ENCODE results near the gene TCF7L2.

TCF7L2 gene

GRCh38 chr10:113125612-113126011 lies 175.6 kb downstream of the TCF7L2 start:
- DNase-seq (ENCODE audit: low read depth in 2 of 2) = no peak

DNA sequence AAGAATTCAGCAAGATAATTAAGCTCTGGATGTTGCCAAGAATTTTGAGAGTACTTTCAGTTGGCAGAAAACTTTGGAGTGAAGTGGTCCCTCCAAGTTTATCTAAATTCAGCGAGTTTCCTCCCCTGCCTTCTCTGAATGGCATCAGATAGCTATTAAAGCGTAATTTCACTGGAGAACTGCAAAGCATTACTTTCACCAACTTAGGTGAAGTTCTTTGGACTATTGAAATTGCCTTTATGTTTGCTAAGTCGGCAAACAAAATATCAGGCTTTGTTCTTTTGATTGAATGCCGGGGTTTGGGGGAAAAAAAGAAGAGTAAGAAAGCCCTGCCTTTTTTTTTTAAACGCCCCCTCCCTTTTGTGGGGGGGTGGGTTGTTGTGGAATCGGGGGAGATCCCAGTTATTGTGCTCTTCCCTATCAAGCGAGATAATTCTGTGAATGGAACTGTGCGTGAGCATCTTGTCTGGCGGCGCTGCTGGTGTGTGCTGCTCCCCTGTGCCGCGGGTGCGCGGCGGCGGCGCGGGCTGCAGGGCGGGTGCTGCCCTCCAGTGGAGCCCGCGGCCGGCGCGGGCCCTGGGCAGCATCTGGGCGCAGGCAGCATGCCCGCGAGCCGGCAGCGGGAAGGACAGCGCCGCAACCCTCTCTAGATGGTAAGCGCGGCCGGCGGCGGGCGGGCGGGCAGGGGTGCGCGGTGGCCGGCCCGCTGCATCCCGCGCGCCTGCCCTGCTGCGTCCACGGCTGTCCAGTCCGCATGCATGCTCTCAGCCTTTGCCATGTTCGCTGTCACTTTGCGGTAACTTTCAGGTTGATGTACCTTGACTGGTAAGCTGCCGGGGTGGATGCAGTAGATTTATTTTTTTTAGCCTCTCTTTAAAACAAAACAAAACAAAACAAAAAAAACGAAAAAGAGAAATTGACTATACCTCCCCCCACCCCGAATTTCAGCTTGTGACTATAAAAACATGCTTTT lies 176.5 kb downstream of the TCF7L2 start:
- peak; percentile 27 to 43 for DNase-seq (ENCODE audit: low read depth in 2 of 2)

DNA sequence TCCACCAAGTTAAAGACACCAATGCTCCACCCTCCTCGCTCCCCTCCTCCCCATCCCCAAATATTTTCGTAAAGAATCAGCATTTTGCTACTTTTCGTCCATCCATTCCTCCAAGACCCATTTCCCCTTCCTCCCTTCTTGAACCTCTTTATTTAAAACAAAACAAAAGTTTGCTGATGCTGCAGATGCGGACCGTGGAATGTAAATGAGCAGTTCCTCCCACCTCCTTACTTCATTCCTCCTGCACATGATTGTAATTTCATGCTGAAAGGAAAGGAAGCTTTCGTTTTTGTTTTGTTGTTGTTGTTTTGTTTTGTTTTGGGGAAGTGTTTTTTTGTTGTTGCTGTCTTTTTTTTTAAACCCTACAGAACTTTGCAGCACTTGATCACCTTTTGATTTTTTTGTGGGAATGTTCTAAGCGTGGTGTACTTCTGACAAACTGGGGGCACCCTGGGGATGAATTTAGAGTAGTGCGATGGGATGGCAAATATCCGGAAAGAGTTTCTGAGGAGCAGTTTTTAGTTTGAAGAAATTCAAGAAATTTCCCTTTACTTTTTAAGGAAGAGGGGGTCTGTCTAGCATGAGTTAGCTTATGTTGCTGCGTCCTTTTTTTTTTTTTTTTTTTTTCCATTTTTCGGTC lies 177.3 kb downstream of the TCF7L2 start:
- DNase-seq (ENCODE audit: low read depth in 2 of 2) = no peak

GRCh38 chr10:113127901-113128283 lies 177.8 kb downstream of the TCF7L2 start:
- DNase-seq (ENCODE audit: low read depth in 2 of 2) = no peak

DNA sequence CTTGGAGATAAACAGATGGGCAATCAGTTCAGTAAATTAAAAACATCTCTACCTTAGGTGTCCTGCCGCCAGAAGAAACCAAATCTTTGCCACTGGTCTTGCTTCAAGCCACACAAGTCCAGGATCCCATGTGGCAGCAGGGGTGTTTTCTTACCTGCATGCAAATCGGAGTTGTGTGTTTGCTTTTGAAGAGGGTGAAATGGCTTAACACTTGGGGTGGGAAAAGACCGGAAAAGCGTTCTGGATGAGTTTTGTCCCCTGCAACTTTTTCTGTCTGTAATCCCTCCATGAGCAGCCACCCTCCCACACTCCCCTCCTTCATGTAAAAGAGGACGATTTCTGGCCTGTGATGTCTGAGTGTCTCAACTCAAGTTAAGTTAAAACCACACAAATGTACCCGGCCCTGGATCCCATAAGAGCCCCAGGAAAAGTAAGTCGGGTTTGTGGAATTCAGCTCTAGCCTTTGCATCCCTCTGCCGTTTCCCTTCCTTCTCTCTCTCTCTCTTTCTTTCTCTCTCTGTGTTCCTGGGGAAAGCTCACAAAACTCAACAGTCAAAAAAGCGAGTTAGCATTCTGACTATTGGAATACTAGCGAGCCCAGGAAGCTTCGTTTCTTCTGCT lies 178.5 kb downstream of the TCF7L2 start:
- DNase-seq (ENCODE audit: low read depth in 2 of 2) = no peak

DNA sequence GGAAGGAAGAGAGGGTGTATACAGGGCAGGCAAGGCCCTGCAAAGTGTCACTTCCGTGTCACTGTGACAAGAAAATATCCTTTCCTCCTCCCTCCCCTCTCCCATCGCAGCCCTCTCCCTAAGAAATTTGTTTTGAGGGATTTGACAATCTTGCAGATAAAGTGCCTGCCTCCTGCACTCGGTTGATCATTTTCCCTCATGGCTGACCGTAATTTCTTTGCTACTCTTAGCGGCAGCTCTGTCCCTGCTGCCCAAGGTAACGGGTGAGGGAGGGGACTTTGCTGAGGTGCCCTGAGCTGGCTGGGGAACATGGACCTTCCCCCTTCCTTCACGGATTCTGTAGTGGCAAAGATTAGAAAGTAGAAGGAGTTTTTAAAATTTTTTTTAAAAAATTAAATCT lies 179.1 kb downstream of the TCF7L2 start:
- DNase-seq (ENCODE audit: low read depth in 2 of 2) = no peak

DNA sequence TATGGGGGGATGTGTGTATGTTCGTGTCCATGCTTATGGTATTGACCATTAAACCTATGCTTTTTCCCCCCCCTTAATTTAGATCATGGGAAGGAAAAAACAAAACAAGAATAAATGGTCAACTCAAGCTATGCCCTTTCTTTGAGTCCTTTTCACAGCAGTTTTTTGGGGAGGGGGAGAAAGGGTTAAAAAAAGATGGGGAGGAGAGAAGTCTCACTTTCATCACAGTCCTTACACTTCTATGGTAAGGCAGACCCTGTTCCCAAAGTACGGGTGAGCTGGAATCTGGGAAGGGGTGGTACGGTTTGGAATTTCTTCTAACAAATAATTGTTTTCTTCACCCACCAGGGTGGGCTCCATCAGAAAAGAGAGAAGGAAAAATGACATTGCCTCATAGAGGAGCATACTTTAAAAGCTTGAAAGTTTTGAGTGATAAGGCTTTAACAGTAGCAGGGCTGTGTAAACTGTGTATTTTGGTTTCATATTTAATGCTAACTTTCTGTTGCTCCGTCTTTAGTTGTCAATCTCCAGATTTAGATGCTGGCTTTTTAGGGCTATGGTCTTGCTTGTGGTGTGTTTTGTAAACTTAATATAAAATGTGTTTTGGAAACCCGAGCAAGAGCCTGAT lies 180.1 kb downstream of the TCF7L2 start:
- DNase-seq (ENCODE audit: low read depth in 2 of 2) = no peak

DNA sequence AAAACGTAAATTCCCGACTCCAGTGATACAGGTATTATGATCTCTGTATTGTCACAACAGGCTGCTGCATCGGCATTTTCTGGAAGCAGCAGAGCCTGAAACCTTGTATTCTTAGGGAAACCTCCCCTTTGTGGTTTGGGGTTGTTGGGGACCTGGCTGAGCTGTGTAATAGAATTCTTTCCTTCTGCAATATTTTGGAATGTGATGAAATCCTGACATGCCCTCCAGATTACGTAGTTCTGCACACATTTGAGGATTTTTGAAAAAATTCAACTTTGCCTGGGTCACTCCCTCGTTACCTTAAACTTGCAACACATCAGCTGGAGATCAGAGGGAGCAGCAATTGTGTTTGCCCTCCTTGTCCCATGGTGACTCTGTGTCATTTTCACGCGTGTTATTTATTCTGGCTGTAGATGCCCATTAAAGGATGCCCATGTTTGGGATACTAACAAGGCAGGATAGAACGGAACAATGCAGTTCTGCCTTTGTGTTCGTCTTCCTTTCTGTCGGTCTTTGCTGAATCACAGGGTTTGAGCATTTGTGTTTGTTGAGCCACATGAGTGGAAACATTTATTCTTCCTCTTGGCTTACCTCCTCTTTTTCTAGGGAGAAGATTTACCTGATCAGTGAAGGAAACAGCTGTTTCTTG lies 181.7 kb downstream of the TCF7L2 start:
- DNase-seq (ENCODE audit: low read depth in 2 of 2) = no peak

- no peak for DNase-seq (ENCODE audit: low read depth in 2 of 2)
These were observed 182.6 kb downstream of the TCF7L2 start for GRCh38 chr10:113132591-113133121.

DNA sequence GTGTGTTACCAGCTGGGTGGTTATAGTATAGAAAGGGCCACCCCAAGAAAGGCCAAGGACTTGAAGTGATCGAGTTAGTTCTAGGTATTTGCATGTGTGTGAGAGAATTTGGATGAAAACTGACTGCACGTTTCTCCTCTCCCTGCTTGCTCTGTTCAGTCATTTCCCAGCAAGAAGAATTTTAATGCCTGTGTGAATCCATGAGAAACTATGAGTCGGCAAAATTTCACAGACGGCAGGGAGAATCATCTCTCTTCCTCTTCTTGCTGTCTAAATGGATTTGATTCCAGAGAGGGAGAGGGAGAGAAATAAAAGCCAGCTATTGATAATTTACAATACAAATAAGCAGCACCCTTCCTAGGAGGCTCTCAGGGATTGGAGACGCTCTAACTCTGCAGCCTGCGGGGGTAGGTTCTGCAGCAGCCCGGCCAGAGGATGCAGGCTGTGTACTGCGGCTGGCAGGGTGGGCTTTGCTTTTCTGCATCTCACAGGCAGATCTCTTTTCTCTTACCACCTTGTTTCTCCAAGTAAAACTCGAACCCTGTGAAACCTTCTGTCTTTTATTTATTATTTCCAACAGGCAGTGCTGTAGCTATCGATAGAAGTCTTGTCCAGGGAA lies 183.6 kb downstream of the TCF7L2 start:
- no peak for DNase-seq (ENCODE audit: low read depth in 2 of 2)

GRCh38 chr10:113135025-113135424 lies 185.0 kb downstream of the TCF7L2 start:
- no peak for DNase-seq (ENCODE audit: low read depth in 2 of 2)

DNA sequence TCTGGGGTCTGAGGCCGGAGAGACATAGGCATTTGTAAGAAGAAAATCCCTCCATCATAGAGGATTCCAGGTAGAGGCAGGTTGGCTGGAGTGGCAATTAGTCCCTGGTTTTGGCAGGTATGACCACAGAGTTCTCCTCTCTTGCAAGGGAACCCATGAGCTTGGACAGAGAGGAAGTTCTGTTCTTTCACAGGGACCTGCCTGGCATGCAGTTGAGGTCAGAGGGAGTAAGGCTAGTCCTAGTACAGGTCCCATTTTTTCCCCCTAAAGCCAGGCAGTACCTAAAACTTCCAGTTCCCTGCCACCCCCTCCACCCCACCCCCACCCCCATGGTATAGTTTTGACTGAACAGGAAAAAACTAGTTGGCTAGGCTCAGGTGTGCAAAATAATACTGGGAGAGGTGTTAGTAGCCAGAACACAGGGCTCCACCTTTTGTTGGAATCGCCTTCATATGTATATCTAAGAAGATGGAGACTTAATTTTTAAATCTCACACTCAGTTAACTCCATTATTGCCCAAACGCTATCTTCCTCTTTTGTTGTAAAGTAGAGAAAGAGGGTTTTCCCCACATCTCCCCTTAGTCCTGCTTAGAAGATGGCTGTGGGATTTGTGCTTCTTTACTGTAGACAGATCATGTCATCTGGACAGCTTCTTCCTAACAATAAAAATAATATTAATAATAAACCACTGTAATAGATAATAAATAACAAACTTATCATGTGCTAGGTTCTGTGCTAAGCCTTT lies 188.1 kb downstream of the TCF7L2 start:
- DNase-seq (ENCODE audit: low read depth in 2 of 2) = no peak

- DNase-seq (ENCODE audit: low read depth in 2 of 2) = no peak
These were observed 189.0 kb downstream of the TCF7L2 start for GRCh38 chr10:113138937-113139585.

- no peak for DNase-seq (ENCODE audit: low read depth in 2 of 2)
These were observed 189.7 kb downstream of the TCF7L2 start for GRCh38 chr10:113139699-113140098.

- DNase-seq (ENCODE audit: low read depth in 2 of 2) = no peak
These were observed 190.3 kb downstream of the TCF7L2 start for GRCh38 chr10:113140143-113141011.

GRCh38 chr10:113142601-113143362 lies 192.7 kb downstream of the TCF7L2 start:
- DNase-seq (ENCODE audit: low read depth in 2 of 2) = no peak

DNA sequence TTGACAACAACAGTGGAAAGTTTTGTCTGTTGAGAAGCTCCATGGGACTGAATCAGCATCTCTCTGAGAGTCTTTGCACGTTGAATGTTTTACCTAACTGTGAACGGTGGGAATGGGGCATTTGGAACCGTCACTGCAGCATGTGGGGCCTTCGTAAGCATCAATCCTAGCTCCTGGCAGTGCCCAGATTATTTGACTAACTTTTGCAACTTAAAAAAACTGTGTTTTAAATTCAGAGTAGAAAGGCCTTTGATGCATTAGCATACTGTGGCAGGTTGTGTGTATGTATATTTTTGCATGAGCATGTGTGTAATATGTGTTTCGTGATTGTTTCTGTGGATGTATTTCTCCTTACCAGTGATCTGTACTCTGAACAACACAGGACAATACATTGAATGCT lies 194.5 kb downstream of the TCF7L2 start:
- DNase-seq (ENCODE audit: low read depth in 2 of 2) = no peak

All from stimulated activated CD4-positive, alpha-beta T cell treated with anti-CD3 and anti-CD28 coated beads, Interleukin-4, amount 100 ng/mL, for 48 hours (primary cell).